GM12875 (cell line): ENCODE measurements around the gene DNAAF8.

Experiments used
- H3K4me3 ChIP-seq: one replicate; pipeline ENCODE4 v1.5.1; 2011; ENCODE audit warnings: low read depth, low read length, control low read depth
- TF ChIP-seq, protein P1 (sequence below): IDR thresholded peaks from 2 replicates; pipeline ENCODE4 v1.5.1; 2011; ENCODE audit warnings: low read depth, mild to moderate bottlenecking, control low read depth, inconsistent platforms, low read length, moderate library complexity, borderline replicate concordance; ENCODE audit not compliant: insufficient read depth

Gene DNAAF8

DNA sequence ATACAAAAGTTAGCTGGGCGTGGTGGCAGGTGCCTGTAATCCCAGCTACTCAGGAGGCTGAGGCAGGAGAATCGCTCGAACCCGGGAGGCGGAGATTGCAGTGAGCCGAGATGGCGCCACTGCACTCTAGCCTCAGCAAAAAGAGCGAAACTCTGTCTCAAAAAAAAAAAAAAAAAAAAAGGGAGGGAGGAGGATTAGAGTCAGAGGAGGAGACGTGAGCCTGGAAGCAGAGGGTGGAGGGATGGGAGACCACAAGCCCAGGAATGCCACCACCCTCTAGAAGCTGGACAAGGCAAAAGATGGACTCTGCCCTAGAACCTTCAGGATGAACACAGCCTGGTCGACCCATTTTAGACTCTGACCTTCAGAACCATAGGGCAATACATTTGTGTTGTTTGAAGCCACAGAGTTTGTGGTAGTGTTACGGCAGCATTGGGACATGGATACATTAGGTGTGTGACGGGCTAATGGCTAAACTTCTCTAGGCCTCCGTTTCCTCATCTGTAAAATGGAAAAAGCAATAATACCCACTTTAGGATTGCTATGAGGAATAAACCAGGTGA is 58.7 kb downstream of the DNAAF8 start:
- TF ChIP-seq, protein P1, sequence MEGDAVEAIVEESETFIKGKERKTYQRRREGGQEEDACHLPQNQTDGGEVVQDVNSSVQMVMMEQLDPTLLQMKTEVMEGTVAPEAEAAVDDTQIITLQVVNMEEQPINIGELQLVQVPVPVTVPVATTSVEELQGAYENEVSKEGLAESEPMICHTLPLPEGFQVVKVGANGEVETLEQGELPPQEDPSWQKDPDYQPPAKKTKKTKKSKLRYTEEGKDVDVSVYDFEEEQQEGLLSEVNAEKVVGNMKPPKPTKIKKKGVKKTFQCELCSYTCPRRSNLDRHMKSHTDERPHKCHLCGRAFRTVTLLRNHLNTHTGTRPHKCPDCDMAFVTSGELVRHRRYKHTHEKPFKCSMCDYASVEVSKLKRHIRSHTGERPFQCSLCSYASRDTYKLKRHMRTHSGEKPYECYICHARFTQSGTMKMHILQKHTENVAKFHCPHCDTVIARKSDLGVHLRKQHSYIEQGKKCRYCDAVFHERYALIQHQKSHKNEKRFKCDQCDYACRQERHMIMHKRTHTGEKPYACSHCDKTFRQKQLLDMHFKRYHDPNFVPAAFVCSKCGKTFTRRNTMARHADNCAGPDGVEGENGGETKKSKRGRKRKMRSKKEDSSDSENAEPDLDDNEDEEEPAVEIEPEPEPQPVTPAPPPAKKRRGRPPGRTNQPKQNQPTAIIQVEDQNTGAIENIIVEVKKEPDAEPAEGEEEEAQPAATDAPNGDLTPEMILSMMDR, result no peak
- no peak overlapping the region for H3K4me3 ChIP-seq

DNA sequence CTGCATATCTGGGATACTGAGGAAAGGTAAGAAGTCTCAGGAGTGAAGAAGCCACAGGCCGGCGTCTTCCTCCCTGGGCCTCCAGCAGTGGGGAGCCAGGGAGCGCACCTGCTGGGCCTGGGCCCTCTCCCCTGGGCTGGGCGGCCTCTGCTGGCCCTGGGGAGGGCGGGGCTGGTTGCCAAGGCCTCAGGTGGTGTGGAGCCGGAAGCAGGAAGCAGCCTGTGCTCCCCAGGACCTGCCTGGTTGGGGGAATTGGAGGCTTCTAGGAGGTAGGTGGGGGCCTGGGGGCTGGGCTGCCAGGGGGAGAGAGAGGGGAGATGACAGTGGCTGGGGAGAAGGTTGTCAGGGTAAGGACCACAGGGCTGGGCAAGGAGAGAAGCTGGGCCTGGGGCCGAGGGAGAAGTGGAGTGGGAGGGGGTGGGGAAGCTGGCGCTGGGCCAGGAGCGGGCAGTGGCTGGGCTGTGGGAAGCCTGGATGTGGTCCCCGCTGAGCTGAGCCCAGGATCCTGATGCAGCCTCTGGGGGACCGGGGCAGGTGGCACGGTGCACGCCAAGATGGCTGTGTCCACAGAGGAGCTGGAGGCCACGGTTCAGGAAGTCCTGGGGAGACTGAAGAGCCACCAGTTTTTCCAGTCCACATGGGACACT is 61.0 kb downstream of the DNAAF8 start, which contains the start of gene SMIM22:
SMIM22 (plus strand) TSS at position 189 of the 647 bp plus-strand sequence; CDS start at position 555, 366 bp downstream.
- H3K4me3 ChIP-seq, result no peak within 1 kb of the TSS
- TF ChIP-seq, protein P1, result no peak

DNA sequence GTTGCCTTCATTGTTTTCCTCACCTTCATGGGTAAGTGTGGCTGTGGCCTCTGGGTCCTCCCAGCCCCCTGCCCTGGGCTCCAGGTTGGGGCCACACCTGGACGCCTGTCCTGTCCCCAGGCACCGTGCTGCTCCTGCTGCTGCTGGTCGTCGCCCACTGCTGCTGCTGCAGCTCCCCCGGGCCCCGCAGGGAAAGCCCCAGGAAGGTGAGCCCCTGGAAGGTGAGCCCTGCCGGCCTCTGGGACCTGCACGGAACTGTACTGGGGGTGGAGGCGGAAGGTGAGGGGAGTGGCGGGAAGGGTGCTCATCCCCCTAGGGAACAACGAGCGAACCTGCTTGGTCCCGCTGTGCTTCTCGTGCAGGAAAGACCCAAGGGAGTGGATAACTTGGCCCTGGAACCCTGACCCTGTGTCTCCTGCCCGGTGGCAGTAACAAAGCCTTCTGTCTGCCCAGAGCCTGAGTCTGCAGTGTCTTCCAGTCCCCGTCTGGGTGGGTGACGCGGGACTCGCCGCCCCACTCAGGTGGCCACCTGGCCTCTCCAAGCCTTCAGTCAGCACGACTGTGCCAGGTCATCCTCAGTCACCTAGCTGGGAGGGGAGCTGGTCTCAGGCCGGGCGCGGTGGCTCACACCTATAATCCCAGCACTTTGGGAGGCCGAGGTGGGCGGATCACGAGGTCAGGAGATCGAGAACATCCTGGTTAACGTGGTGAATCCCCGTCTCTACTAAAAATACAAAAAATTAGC is 61.7 kb downstream of the DNAAF8 start:
- H3K4me3 ChIP-seq, result no peak overlapping the region
- TF ChIP-seq, protein P1, result no peak

DNA sequence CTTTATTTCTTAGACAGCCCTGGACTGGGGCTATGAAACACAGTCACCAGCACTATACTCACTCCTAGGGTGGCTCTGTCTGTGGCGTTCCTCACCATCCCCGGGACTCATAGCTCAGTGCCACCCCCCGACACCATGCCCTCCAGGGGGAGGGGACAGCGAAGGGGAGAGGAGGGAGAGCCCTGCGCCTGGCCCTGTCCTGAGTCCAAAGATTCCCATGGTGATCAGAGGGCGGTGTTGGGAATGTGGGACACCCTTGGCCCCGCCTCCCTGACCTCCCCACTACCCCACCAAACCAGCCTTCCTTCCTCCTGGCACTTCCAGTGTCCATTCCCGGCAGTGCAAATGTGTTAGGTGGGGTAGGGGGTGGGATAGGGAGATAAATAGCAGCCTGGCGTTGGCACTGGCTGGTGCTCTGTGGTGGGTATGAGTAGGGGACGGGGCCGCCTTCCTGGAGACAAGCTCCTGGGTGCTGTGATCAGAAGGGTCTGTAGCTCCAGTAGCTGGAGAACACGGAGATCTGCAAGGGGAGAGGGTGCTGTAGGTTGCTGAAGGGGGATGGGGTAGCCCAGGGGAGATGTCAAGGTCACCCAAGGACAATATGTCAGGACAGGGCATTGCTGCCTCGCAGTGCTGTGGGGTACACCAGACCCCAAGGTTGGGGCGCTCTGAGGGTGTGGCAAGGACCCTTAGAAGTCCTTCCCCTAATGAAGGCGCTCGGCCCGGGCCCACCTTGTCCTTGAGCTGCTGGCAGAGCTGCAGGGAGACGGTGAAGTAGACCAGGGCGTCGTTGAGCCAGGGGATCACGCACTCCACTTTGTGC is 62.9 kb downstream of the DNAAF8 start:
- H3K4me3 ChIP-seq, result no peak overlapping the region
- TF ChIP-seq, protein P1, result no peak

DNA sequence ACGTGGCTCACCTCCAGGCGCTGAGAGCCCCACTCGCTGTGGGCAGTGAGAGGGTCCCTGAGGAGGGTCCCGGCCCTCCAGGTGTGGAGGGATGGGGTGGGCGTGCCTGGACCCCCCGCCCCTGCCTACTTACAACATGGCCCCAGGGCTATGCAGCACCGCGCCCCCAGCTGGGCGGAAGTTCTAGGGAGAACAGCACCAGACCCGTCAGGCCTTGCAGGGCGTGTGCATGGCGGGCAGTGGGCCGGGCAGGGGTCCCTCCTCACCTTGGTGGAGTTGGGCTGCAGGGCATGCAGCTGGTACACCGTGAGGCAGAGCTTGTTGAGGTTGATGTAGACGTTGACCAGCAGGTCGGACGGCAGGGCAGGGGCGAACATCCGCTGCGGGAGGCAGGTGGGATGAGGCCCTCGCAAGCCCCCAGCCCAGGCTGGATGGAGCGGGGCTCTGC is 63.5 kb downstream of the DNAAF8 start:
- TF ChIP-seq, protein P1, result no peak
- no peak overlapping the region for H3K4me3 ChIP-seq

DNA sequence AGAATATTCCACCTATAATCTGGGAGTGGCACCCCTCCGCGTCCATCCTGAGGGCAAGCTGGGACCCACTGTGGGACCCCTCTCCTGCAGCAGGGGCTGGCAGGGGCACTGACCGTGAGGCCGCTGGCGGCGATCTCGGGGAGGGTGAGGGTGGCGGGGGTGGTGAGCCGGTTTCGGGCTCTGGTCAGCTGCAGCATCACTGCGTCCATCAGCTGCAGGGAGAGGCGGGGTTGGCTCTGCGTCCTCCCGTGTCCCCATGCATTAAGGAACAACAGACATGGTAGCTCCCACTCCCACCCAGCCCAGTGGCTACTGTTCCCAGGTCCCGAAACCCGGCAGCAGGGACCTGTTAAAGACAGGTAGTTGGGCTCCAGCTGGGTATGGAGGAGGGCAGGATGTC is 64.1 kb downstream of the DNAAF8 start:
- TF ChIP-seq, protein P1, result no peak
- H3K4me3 ChIP-seq, result no peak overlapping the region
